Measurements from ENCODE around the gene KATNAL2.

Gene KATNAL2

DNA sequence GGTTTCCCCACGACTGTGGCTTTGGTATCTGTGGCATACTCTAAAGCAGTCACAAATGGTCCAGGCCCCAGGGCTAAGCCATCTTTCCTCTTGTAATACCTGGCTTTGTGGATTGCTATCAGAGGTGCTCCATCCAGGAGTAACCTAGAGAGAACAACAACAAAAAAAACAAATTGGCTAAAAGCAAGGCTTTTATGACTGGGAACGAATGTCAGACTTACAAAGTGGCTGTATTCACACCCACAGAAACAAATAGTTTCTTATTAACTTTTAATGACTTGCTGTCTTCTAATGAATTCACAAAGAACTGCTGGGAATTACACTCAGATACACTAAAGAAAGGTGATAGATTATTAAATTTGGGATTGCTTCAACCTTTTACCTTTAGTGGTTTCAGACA lies 197.8 kb downstream of the KATNAL2 start:
- no peak for DNase-seq (ENCODE audit: low read depth in 2 of 2)

DNA sequence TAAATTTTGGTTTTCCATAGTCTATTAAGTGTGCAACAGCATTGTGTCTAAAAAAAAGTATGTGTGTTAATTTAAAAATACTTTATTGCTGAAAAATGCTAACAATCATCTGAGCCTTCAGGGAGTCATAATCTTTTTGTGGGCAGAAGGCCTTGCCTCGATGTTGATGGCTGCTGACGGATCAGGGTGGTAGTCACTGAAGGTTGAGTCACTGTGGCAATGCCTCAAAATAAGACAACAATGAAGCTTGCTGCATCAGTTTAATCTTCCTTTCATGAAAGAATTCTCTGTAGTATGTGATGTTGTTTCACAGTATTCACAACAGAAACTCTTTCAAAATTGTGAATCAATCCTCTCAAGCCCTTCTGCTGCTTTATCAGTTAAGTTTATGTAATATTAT lies 201.6 kb downstream of the KATNAL2 start:
- no peak for DNase-seq (ENCODE audit: low read depth in 2 of 2)

- no peak for DNase-seq (ENCODE audit: low read depth in 2 of 2)
Measured at GRCh38 chr18:47120428-47120827, 203.0 kb downstream of the KATNAL2 start.

GRCh38 chr18:47121146-47121545 lies 203.7 kb downstream of the KATNAL2 start:
- no peak for DNase-seq (ENCODE audit: low read depth in 2 of 2)

GRCh38 chr18:47141289-47141688 lies 223.9 kb downstream of the KATNAL2 start:
- no peak for DNase-seq (ENCODE audit: low read depth in 2 of 2)

GRCh38 chr18:47143153-47143552 lies 225.8 kb downstream of the KATNAL2 start:
- no peak for DNase-seq (ENCODE audit: low read depth in 2 of 2)

DNA sequence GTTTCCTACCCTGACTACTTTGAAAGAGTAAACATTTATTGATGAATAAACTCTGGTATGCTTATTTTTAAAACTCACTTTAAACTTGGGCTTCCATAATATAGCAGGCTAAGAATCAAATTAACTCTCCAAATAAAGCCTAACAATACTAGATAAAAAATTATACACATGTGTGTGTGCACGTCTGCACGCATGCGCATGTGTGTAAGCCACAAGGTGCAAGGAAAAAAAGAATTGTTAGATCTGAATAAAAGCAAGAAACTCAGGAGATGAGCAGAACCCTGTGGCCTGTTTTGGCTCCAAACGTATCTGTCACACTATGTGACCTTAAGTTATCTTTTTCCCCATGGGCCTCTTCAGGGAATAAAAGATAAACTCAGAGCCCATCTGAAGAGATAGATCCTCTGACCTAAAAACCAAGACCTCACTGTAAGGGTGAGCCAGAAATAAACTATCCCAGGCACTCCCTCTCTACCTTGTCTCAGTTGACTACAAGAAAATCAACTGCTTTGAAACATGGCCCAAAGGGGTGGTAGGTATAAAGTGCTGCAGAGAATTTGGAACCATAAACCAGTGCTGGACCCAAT lies 226.6 kb downstream of the KATNAL2 start:
- DNase-seq (ENCODE audit: low read depth in 2 of 2) = no peak

DNA sequence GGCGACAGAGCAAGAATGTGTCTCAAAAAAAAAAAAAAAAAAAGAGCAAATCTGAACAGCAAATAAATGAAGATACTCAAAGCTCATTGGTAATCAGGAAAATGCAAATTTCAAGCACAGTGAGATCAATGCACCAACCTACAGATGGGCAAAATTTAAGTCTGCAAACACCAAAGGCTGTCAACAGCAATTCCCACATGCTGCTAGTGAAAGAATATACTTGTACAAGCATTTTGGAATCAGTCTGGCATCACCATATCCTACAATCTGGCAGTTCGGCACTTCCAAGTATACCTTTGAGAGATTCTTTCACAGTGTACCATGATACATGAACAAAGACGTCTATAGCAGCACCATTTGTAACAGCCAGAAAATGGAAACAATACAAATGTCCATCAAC lies 228.8 kb downstream of the KATNAL2 start:
- DNase-seq (ENCODE audit: low read depth in 2 of 2) = no peak

GRCh38 chr18:47149457-47150028 lies 232.1 kb downstream of the KATNAL2 start:
- DNase-seq (ENCODE audit: low read depth in 2 of 2) = no peak

- peak; percentile 74 to 76 for DNase-seq (ENCODE audit: low read depth in 2 of 2)
Measured at GRCh38 chr18:47150029-47150823, 232.8 kb downstream of the KATNAL2 start, which contains the start of gene HDHD2. Gene HDHD2, minus strand, starts transcription at chr18:47150500. Its CDS starts 14,061 bp downstream, at chr18:47136439.

DNA sequence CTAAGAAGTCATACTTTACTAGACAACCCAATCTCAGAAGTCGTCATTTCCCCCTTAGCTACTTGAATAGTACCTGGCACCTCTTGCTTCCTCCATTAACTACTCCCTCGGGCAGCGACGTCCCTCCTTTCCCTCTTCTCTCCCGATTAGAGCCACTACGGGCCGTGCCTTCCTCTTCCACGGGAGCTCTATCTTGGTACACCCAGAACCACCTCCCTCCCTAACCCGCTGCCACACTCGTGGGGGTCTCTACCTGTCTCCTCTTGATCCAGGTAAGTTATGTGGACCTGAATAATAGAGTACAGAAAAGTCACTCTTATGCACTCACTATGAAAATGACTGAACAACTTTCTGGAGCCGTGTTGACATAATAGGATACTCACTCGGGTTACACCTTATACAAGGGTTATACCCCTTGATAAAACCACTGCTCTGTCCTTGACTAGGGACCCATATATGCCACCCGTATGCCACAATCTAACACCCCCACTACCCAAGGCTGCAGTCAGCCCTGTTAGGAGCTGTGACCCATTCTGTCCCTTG lies 233.5 kb downstream of the KATNAL2 start:
- DNase-seq (ENCODE audit: low read depth in 2 of 2) = no peak

DNA sequence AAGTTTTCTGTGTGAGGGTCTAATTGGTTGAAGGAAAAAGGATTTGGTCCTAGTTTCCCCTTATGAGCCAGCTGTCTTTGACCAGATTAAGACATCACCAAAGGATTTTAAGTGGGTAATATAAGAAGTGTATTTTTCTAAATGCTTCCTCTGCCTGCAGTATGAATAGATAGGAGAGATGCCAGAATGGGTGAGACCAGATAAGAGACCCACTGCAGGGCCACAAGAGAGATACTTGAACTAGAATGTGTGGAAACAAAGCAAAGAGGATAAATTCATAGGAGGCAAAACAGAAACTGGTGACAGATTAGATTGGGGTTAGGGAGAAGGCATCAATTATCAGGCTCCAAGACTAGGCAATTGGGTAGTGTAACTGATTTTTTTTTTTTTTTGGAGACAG lies 234.0 kb downstream of the KATNAL2 start:
- DNase-seq (ENCODE audit: low read depth in 2 of 2) = no peak
